HEK293T (cell line): Measurements from ENCODE around the gene CCDC30.

ENCODE experiments used
- CTCF ChIA-PET: fragments of 350-600 bp; formaldehyde crosslinking; extraction: SDS; loops from one replicate; lab custom pipeline; 2021; ENCODE audit warnings: antibody characterized with exemption, inconsistent platforms; lab: Yijun Ruan, JAX
- POLR2A ChIA-PET: fragments of 350-600 bp; formaldehyde crosslinking; extraction: SDS; loops from one replicate; lab custom pipeline; 2020; ENCODE audit warnings: antibody characterized with exemption, inconsistent platforms; lab: Yijun Ruan, JAX
- DNase-seq: peaks from one replicate; pipeline ENCODE4 v3.0.0; 2012; ENCODE audit warnings: mixed read lengths; ENCODE audit errors: extremely low spot score
- ARNT ChIP-seq: fragments of 450-650 bp; IDR thresholded peaks from 2 replicates; pipeline ENCODE4 v1.6.1; 2017; ENCODE audit warnings: mild to moderate bottlenecking
- BHLHE40 ChIP-seq: fragments of 450-650 bp; IDR thresholded peaks from 2 replicates; pipeline ENCODE4 v1.6.1; 2016; ENCODE audit warnings: mild to moderate bottlenecking, moderate library complexity, borderline replicate concordance
- CTBP1 ChIP-seq: fragments of 450-650 bp; IDR thresholded peaks from 2 replicates; pipeline ENCODE4 v1.6.1; 2016; ENCODE audit warnings: borderline replicate concordance
- ELF4 ChIP-seq: fragments of 450-650 bp; IDR thresholded peaks from 2 replicates; pipeline ENCODE4 v1.6.1; 2017; ENCODE audit warnings: antibody characterized with exemption
- FOXA1 ChIP-seq: fragments of 450-650 bp; IDR thresholded peaks from 2 replicates; pipeline ENCODE4 v1.6.1; 2016; ENCODE audit warnings: mild to moderate bottlenecking
- FOXK2 ChIP-seq: fragments of 450-650 bp; IDR thresholded peaks from 2 replicates; pipeline ENCODE4 v1.6.1; 2016; ENCODE audit warnings: mild to moderate bottlenecking
- FOXM1 ChIP-seq: fragments of 450-650 bp; IDR thresholded peaks from 2 replicates; pipeline ENCODE4 v1.6.1; 2017; ENCODE audit warnings: mild to moderate bottlenecking, borderline replicate concordance
- HDGF ChIP-seq: fragments of 450-650 bp; IDR thresholded peaks from 2 replicates; pipeline ENCODE4 v1.6.1; 2017; ENCODE audit warnings: antibody characterized with exemption, borderline replicate concordance
- L3MBTL2 ChIP-seq: fragments of 450-650 bp; conservative IDR thresholded peaks from 2 replicates; pipeline ENCODE4 v1.6.1; 2016; ENCODE audit warnings: mild to moderate bottlenecking
- LEF1 ChIP-seq: fragments of 450-650 bp; IDR thresholded peaks from 2 replicates; pipeline ENCODE4 v1.6.1; 2017; ENCODE audit warnings: mild to moderate bottlenecking, borderline replicate concordance
- NFRKB ChIP-seq: fragments of 450-650 bp; IDR thresholded peaks from 2 replicates; pipeline ENCODE4 v1.6.1; 2016; ENCODE audit warnings: mild to moderate bottlenecking, moderate library complexity
- PKNOX1 ChIP-seq: fragments of 450-650 bp; IDR thresholded peaks from 2 replicates; pipeline ENCODE4 v1.6.1; 2016
- SP1 ChIP-seq: fragments of 450-650 bp; IDR thresholded peaks from 2 replicates; pipeline ENCODE4 v1.6.1; 2017
- SUZ12 ChIP-seq: fragments of 450-650 bp; IDR thresholded peaks from 2 replicates; pipeline ENCODE4 v1.6.1; 2016; ENCODE audit warnings: mild to moderate bottlenecking
- TARDBP ChIP-seq: fragments of 450-650 bp; IDR thresholded peaks from 2 replicates; pipeline ENCODE4 v1.6.1; 2016
- ZNF384 ChIP-seq: fragments of 450-650 bp; IDR thresholded peaks from 2 replicates; pipeline ENCODE4 v1.6.1; 2016

Gene CCDC30

GRCh38 chr1:42557230-42557851 lies 94.3 kb downstream of the CCDC30 start:
- POLR2A ChIA-PET = no interaction called here
- TF ChIP-seq CTBP1 (no peak), BHLHE40 (no peak), HDGF (no peak), TARDBP (no peak), FOXA1 (no peak), SP1 (no peak), NFRKB (no peak), L3MBTL2 (no peak), SUZ12 (no peak), ZNF384 (no peak), LEF1 (no peak), FOXK2 (no peak), PKNOX1 (no peak), ELF4 (no peak), FOXM1 (no peak), ARNT (no peak)
- CTCF ChIA-PET = no interaction called here
- no peak for DNase-seq

GRCh38 chr1:42567038-42567437 lies 104.0 kb downstream of the CCDC30 start:
- CTCF ChIA-PET = no interaction called here
- TF ChIP-seq L3MBTL2 = no peak
- no peak for TF ChIP-seq TARDBP
- no peak for TF ChIP-seq NFRKB
- no peak for TF ChIP-seq FOXK2
- TF ChIP-seq SUZ12 = no peak
- no peak for TF ChIP-seq FOXA1
- POLR2A ChIA-PET = no interaction called here
- no peak for DNase-seq

- no peak for DNase-seq
- ChIA-PET POLR2A (no interaction called here), CTCF (interaction anchor here (0.9 kb wide), 1 partner anchor 189 kb away, joined by 4 read pairs; no protein-coding TSS in a partner anchor)
- TF ChIP-seq SUZ12 (no peak), ELF4 (no peak), PKNOX1 (no peak), ARNT (no peak), CTBP1 (no peak), BHLHE40 (no peak), NFRKB (no peak), FOXM1 (no peak), LEF1 (no peak), ZNF384 (no peak), L3MBTL2 (no peak), TARDBP (no peak), HDGF (no peak), FOXK2 (no peak), SP1 (no peak)
Observed at GRCh38 chr1:42576935-42577334, 113.8 kb downstream of the CCDC30 start.

- DNase-seq = no peak
Observed at GRCh38 chr1:42586016-42586415, 122.9 kb downstream of the CCDC30 start.

GRCh38 chr1:42587753-42588152 lies 124.7 kb downstream of the CCDC30 start:
- CTCF ChIA-PET = no interaction called here
- TF ChIP-seq FOXK2 (no peak), ELF4 (no peak), L3MBTL2 (no peak), ARNT (no peak), TARDBP (no peak), BHLHE40 (no peak), FOXA1 (no peak), FOXM1 (no peak), SUZ12 (no peak), HDGF (no peak), NFRKB (no peak), CTBP1 (no peak), SP1 (no peak), PKNOX1 (no peak)

More at GRCh38 chr1:42586016-42586415, 122.9 kb downstream of the CCDC30 start:
- ChIA-PET CTCF (no interaction called here), POLR2A (no interaction called here)
- no peak for TF ChIP-seq SP1
- no peak for TF ChIP-seq BHLHE40
- no peak for TF ChIP-seq SUZ12
- TF ChIP-seq L3MBTL2 = no peak
- no peak for TF ChIP-seq ELF4
- TF ChIP-seq NFRKB = no peak
- no peak for TF ChIP-seq TARDBP
- no peak for TF ChIP-seq ZNF384
- TF ChIP-seq PKNOX1 = no peak
- TF ChIP-seq ARNT = no peak
- TF ChIP-seq FOXA1 = no peak
- TF ChIP-seq FOXK2 = no peak
- no peak for TF ChIP-seq HDGF
- TF ChIP-seq LEF1 = no peak
- no peak for TF ChIP-seq FOXM1
- no peak for TF ChIP-seq CTBP1

GRCh38 chr1:42592811-42593210 lies 129.7 kb downstream of the CCDC30 start:
- no peak for DNase-seq
- POLR2A ChIA-PET = no interaction called here
- no peak for TF ChIP-seq CTBP1
- no peak for TF ChIP-seq ZNF384
- no peak for TF ChIP-seq TARDBP
- no peak for TF ChIP-seq FOXA1
- TF ChIP-seq FOXK2 = no peak
- TF ChIP-seq SUZ12 = no peak
- no peak for TF ChIP-seq HDGF
- TF ChIP-seq ELF4 = no peak
- no peak for TF ChIP-seq ARNT
- no peak for TF ChIP-seq BHLHE40
- TF ChIP-seq SP1 = no peak
- no peak for TF ChIP-seq FOXM1
- no peak for TF ChIP-seq PKNOX1
- TF ChIP-seq LEF1 = no peak
- no peak for TF ChIP-seq NFRKB
- no peak for TF ChIP-seq L3MBTL2
- CTCF ChIA-PET = no interaction called here

More at GRCh38 chr1:42587753-42588152, 124.7 kb downstream of the CCDC30 start:
- no peak for DNase-seq
- POLR2A ChIA-PET = no interaction called here
